ENCODE measurements around the gene MAN1A1. TPM values are rescaled to one million over a fixed set of nuclear protein-coding genes. Genes with fewer than 3 reads are reported as not detected.
A peak's percentile ranks its signal among the peaks of the same experiment; 100 is the strongest.

The MAN1A1 gene
- polyA plus RNA-seq, 1 donor (not counting 4 experiments of a cell fraction or from before 2014, with no cell fraction given), result 20.2 TPM

- H3K9me3 ChIP-seq (ENCODE audit: control insufficient read depth, low read depth, low read length), result no peaks in the 10 kb centered on the region
- TF ChIP-seq EZH2 (IDR thresholded peaks at IDR 0.05; ENCODE audit: low read length), result no peak
- no peak for TF ChIP-seq CTCF (optimal IDR thresholded peaks at IDR 0.05 in 1 of 3, IDR thresholded peaks at IDR 0.05 in 1 of 3, conservative IDR thresholded peaks at IDR 0.05 in 1 of 3; ENCODE audit: extremely low read depth in 1 of 3, insufficient read depth in 2 of 3, low read length in 3 of 3)
- no peaks in the 10 kb centered on the region for H4K20me1 ChIP-seq (ENCODE audit: control insufficient read depth, extremely low read depth, insufficient read depth, low read length)
- H3K36me3 ChIP-seq (ENCODE audit: control insufficient read depth in 2 of 2, extremely low read depth in 1 of 2, insufficient read depth in 2 of 2, low read length in 2 of 2), result no peaks in the 10 kb centered on the region
- peak overlapping the region; percentile 54 for H2AFZ ChIP-seq (ENCODE audit: control insufficient read depth, low read length)
- peaks cover 2% of the 10 kb centered on the region for H3K9me1 ChIP-seq (ENCODE audit: control insufficient read depth, extremely low read depth, insufficient read depth, low read length)
- H3K4me1 ChIP-seq (ENCODE audit: control insufficient read depth, extremely low read depth, insufficient read depth, low read length), result peaks cover 21% of the 10 kb centered on the region
- peak overlapping the region; percentile 68 for H3K9ac ChIP-seq (ENCODE audit: control insufficient read depth, extremely low read depth, insufficient read depth, low read length)
- no peak for FAIRE-seq
- H3K4me3 ChIP-seq (ENCODE audit: control insufficient read depth in 2 of 3, extremely low read depth in 1 of 3, insufficient read depth in 2 of 3, low read depth in 1 of 3, low read length in 3 of 3), result peak overlapping the region; percentile 73 to 92 (median 89)
- H3K4me2 ChIP-seq (ENCODE audit: control insufficient read depth, extremely low read depth, insufficient read depth, low read depth, low read length), result peak overlapping the region; percentile 99
- dilution Hi-C loops (cut with MboI; ENCODE audit: extremely low pct_ligation_motif_present, low sequenced_read_pairs), result no loop called here
- DNase-seq (ENCODE audit: low read depth, low spot score), result no peak
- peak overlapping the region; percentile 48 for H3K27ac ChIP-seq (ENCODE audit: control insufficient read depth, insufficient read depth, low read length)
- H3K79me2 ChIP-seq (ENCODE audit: control insufficient read depth, insufficient read depth, low read length), result peaks cover 26% of the 10 kb centered on the region
- H3K27me3 ChIP-seq (ENCODE audit: control insufficient read depth, extremely low read depth, insufficient read depth, low read length), result no peaks in the 10 kb centered on the region
Observed at GRCh38 chr6:119347466-119348095, 2.0 kb downstream of the MAN1A1 start.

DNA sequence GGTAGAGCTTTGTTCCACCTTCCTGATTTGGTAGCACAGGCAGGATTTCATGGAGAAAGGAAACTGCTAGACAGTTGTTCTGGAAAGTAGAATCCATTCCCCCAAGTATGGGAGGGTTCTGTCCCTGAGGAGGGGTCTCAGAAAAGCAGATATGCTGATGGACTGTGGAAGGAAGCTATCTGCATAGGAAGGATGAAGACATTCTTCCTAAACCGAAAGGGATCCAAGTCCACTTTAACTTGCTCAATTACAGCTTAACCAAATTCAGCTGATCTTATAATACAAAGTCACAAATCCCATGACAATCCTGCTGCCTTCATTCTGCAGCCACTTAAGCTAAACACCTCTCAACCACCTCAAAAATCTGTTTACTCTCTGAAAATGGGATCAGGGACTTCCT, 2.6 kb downstream of the MAN1A1 start:
- Histone ChIP-seq H3K4me3 (ENCODE audit: control insufficient read depth in 2 of 3, extremely low read depth in 1 of 3, insufficient read depth in 2 of 3, low read depth in 1 of 3, low read length in 3 of 3) (peak overlapping the region in 2 of 3 experiments; percentile 89 to 92), H3K4me2 (ENCODE audit: control insufficient read depth, extremely low read depth, insufficient read depth, low read depth, low read length) (peak overlapping the region; percentile 99)

More for the DNA sequence above, 2.6 kb downstream of the MAN1A1 start:
- H2AFZ ChIP-seq (ENCODE audit: control insufficient read depth, low read length), result no peak overlapping the region
- H3K9ac ChIP-seq (ENCODE audit: control insufficient read depth, extremely low read depth, insufficient read depth, low read length), result peak overlapping the region; percentile 68
- DNase-seq (ENCODE audit: low read depth, low spot score) (no peak), FAIRE-seq (no peak)
- no peaks in the 10 kb centered on the region for H3K27me3 ChIP-seq (ENCODE audit: control insufficient read depth, extremely low read depth, insufficient read depth, low read length)
- H3K9me1 ChIP-seq (ENCODE audit: control insufficient read depth, extremely low read depth, insufficient read depth, low read length), result peaks cover 2% of the 10 kb centered on the region
- peak overlapping the region; percentile 1 for H3K27ac ChIP-seq (ENCODE audit: control insufficient read depth, insufficient read depth, low read length)
- no peaks in the 10 kb centered on the region for H4K20me1 ChIP-seq (ENCODE audit: control insufficient read depth, extremely low read depth, insufficient read depth, low read length)
- H3K79me2 ChIP-seq (ENCODE audit: control insufficient read depth, insufficient read depth, low read length), result peaks cover 26% of the 10 kb centered on the region
- H3K9me3 ChIP-seq (ENCODE audit: control insufficient read depth, low read depth, low read length), result no peaks in the 10 kb centered on the region
- TF ChIP-seq EZH2 (IDR thresholded peaks at IDR 0.05; ENCODE audit: low read length) (no peak), CTCF (optimal IDR thresholded peaks at IDR 0.05 in 1 of 3, IDR thresholded peaks at IDR 0.05 in 1 of 3, conservative IDR thresholded peaks at IDR 0.05 in 1 of 3; ENCODE audit: extremely low read depth in 1 of 3, insufficient read depth in 2 of 3, low read length in 3 of 3) (no peak)
- dilution Hi-C loops (cut with MboI; ENCODE audit: extremely low pct_ligation_motif_present, low sequenced_read_pairs), result no loop called here
- H3K4me1 ChIP-seq (ENCODE audit: control insufficient read depth, extremely low read depth, insufficient read depth, low read length), result peaks cover 21% of the 10 kb centered on the region
- H3K36me3 ChIP-seq (ENCODE audit: control insufficient read depth in 2 of 2, extremely low read depth in 1 of 2, insufficient read depth in 2 of 2, low read length in 2 of 2), result peaks cover 0 to 2% of the 10 kb centered on the region in 2 experiments

Data from keratinocyte (primary cell).